ENCODE results near the gene STX18. TPM values are rescaled to one million over a fixed set of nuclear protein-coding genes. Genes with fewer than 3 reads are reported as not detected.

The STX18 gene
- total RNA-seq, 1 donor from 2014 or later = 17.2 TPM

GRCh38 chr4:4413373-4413725, 128.5 kb downstream of the STX18 start:
- DNase-seq (ENCODE audit: low spot score) = no peak
- intact Hi-C loops (cut with DNase I) = no loop called here

GRCh38 chr4:4412641-4413372, 129.0 kb downstream of the STX18 start:
- DNase-seq (ENCODE audit: low spot score) = no peak
- intact Hi-C loops (cut with DNase I) = no loop called here

GRCh38 chr4:4411906-4412305, 129.9 kb downstream of the STX18 start:
- intact Hi-C loops (cut with DNase I) = no loop called here
- no peak for DNase-seq (ENCODE audit: low spot score)

- no peak for DNase-seq (ENCODE audit: low spot score)
- intact Hi-C loops (cut with DNase I) = no loop called here
These were observed 131.6 kb downstream of the STX18 start for GRCh38 chr4:4410271-4410670.

- intact Hi-C loops (cut with DNase I) = no loop called here
- DNase-seq (ENCODE audit: low spot score) = no peak
These were observed 132.3 kb downstream of the STX18 start for GRCh38 chr4:4409416-4410115.

- no peak for DNase-seq (ENCODE audit: low spot score)
- intact Hi-C loops (cut with DNase I) = no loop called here
These were observed 133.1 kb downstream of the STX18 start for GRCh38 chr4:4408576-4409335.

- intact Hi-C loops (cut with DNase I) = no loop called here
- DNase-seq (ENCODE audit: low spot score) = no peak
These were observed 133.7 kb downstream of the STX18 start for GRCh38 chr4:4408132-4408523.

GRCh38 chr4:4407299-4408131, 134.3 kb downstream of the STX18 start:
- intact Hi-C loops (cut with DNase I) = no loop called here
- no peak for DNase-seq (ENCODE audit: low spot score)

- intact Hi-C loops (cut with DNase I) = no loop called here
- no peak for DNase-seq (ENCODE audit: low spot score)
These were observed 135.2 kb downstream of the STX18 start for GRCh38 chr4:4406455-4407298.

- no peak for DNase-seq (ENCODE audit: low spot score)
- intact Hi-C loops (cut with DNase I) = no loop called here
These were observed 136.4 kb downstream of the STX18 start for GRCh38 chr4:4405358-4405962.

GRCh38 chr4:4402966-4403365, 138.9 kb downstream of the STX18 start:
- intact Hi-C loops (cut with DNase I) = no loop called here
- no peak for DNase-seq (ENCODE audit: low spot score)

- no peak for DNase-seq (ENCODE audit: low spot score)
- intact Hi-C loops (cut with DNase I) = no loop called here
These were observed 140.8 kb downstream of the STX18 start for GRCh38 chr4:4401036-4401435.

- intact Hi-C loops (cut with DNase I) = no loop called here
- no peak for DNase-seq (ENCODE audit: low spot score)
These were observed 143.4 kb downstream of the STX18 start for GRCh38 chr4:4398430-4398829.

- intact Hi-C loops (cut with DNase I) = no loop called here
- DNase-seq (ENCODE audit: low spot score) = no peak
These were observed 144.4 kb downstream of the STX18 start for GRCh38 chr4:4397441-4397819.

GRCh38 chr4:4396628-4397440, 145.0 kb downstream of the STX18 start:
- intact Hi-C loops (cut with DNase I) = no loop called here
- no peak for DNase-seq (ENCODE audit: low spot score)

GRCh38 chr4:4395849-4396627, 145.8 kb downstream of the STX18 start:
- intact Hi-C loops (cut with DNase I) = no loop called here
- DNase-seq (ENCODE audit: low spot score) = no peak

- DNase-seq (ENCODE audit: low spot score) = no peak
- intact Hi-C loops (cut with DNase I) = no loop called here
These were observed 146.5 kb downstream of the STX18 start for GRCh38 chr4:4395371-4395770.

Data from cardiac septum (tissue), 1 donor.